Measurements from ENCODE around the gene PTPRM.

PTPRM gene

DNA sequence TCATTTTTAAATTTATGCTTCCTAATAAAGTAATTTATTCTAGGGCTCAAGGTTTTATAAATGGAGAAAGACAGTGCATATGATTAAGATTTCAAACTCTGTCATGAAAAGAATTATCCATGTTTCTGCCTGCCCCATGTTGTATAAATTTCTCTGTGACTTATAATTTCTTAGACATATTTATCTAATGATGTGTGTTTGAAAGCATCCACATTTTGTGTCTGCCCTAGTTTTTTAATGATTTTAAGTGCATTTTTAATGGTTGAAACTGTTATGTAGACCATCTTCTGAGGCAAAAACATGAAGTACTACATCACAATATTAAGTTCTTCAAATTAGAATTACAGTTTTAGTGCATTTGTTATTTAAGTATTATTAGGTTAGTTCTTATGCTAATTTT, 71.2 kb downstream of the PTPRM start:
- no peak overlapping the region for H2BK15ac ChIP-seq (ENCODE audit: low read depth, poor library complexity, severe bottlenecking)
- no peak overlapping the region for H3K4ac ChIP-seq (ENCODE audit: low read depth in 1 of 2, low read length in 2 of 2)
- no peak overlapping the region for H3K18ac ChIP-seq (ENCODE audit: low read depth in 1 of 2, low read length in 2 of 2)
- no peak overlapping the region for H3K23ac ChIP-seq (ENCODE audit: low read length in 2 of 2)
- peaks cover 22% of the 10 kb centered on the region for H3K79me1 ChIP-seq (replicated peaks; ENCODE audit: low read length, poor library complexity, severe bottlenecking)
- peaks cover under 1% of the 10 kb centered on the region for H3K4me1 ChIP-seq (ENCODE audit: control insufficient read depth, insufficient read depth, low read depth, low read length)
- no peak overlapping the region for H3K27ac ChIP-seq (ENCODE audit: low read length, poor library complexity, severe bottlenecking)
- H4K91ac ChIP-seq (ENCODE audit: low read length): no peak overlapping the region
- H3K9me3 ChIP-seq (ENCODE audit: control insufficient read depth, low read length): no peaks in the 10 kb centered on the region
- DNase-seq: no peak
- no peak overlapping the region for H4K8ac ChIP-seq (ENCODE audit: low read length)
- H3K14ac ChIP-seq (ENCODE audit: low read length in 2 of 2): no peak overlapping the region
- no peak overlapping the region for H2BK120ac ChIP-seq (ENCODE audit: low read depth, low read length)
- no peak overlapping the region for H3K9ac ChIP-seq (ENCODE audit: low read length)
- no peak overlapping the region for H2AK5ac ChIP-seq (ENCODE audit: low read length, severe bottlenecking)
- no peak overlapping the region for H2BK5ac ChIP-seq (ENCODE audit: low read depth, low read length, poor library complexity, severe bottlenecking)
- no peak overlapping the region for H3K4me2 ChIP-seq (ENCODE audit: low read length, poor library complexity, severe bottlenecking)
- no peaks in the 10 kb centered on the region for H3K36me3 ChIP-seq (ENCODE audit: control insufficient read depth in 1 of 2, insufficient read depth in 2 of 2, low read depth in 1 of 2, low read length in 2 of 2)
- no peak overlapping the region for H2AFZ ChIP-seq (ENCODE audit: low read depth, low read length)
- no peak overlapping the region for H3K4me3 ChIP-seq (ENCODE audit: insufficient read depth in 1 of 2, low read depth in 1 of 2, low read length in 2 of 2)
- H3K27me3 ChIP-seq (ENCODE audit: control insufficient read depth in 1 of 2, insufficient read depth in 1 of 2, low read length in 2 of 2): no peaks in the 10 kb centered on the region
- no peak overlapping the region for H2BK12ac ChIP-seq (ENCODE audit: low read length in 2 of 2)

- Histone ChIP-seq H3K27ac (ENCODE audit: low read length, poor library complexity, severe bottlenecking) (no peak overlapping the region), H3K79me1 (replicated peaks; ENCODE audit: low read length, poor library complexity, severe bottlenecking) (peaks cover 12% of the 10 kb centered on the region)
Measured at GRCh38 chr18:7641813-7642212, 74.7 kb downstream of the PTPRM start.

GRCh38 chr18:7642331-7642890, 75.3 kb downstream of the PTPRM start:
- H2BK5ac ChIP-seq (ENCODE audit: low read depth, low read length, poor library complexity, severe bottlenecking): no peak overlapping the region
- no peak overlapping the region for H3K9ac ChIP-seq (ENCODE audit: low read length)
- no peaks in the 10 kb centered on the region for H3K36me3 ChIP-seq (ENCODE audit: control insufficient read depth in 1 of 2, insufficient read depth in 2 of 2, low read depth in 1 of 2, low read length in 2 of 2)
- H3K23ac ChIP-seq (ENCODE audit: low read length in 2 of 2): no peak overlapping the region
- no peak overlapping the region for H3K4me3 ChIP-seq (ENCODE audit: insufficient read depth in 1 of 2, low read depth in 1 of 2, low read length in 2 of 2)
- H4K8ac ChIP-seq (ENCODE audit: low read length): no peak overlapping the region
- H3K18ac ChIP-seq (ENCODE audit: low read depth in 1 of 2, low read length in 2 of 2): no peak overlapping the region
- H2BK120ac ChIP-seq (ENCODE audit: low read depth, low read length): no peak overlapping the region
- H3K4ac ChIP-seq (ENCODE audit: low read depth in 1 of 2, low read length in 2 of 2): no peak overlapping the region
- H3K27me3 ChIP-seq (ENCODE audit: control insufficient read depth in 1 of 2, insufficient read depth in 1 of 2, low read length in 2 of 2): no peaks in the 10 kb centered on the region
- H3K9me3 ChIP-seq (ENCODE audit: control insufficient read depth, low read length): no peaks in the 10 kb centered on the region
- no peak overlapping the region for H3K14ac ChIP-seq (ENCODE audit: low read length in 2 of 2)
- no peak overlapping the region for H2BK15ac ChIP-seq (ENCODE audit: low read depth, poor library complexity, severe bottlenecking)
- peaks cover 2% of the 10 kb centered on the region for H3K4me1 ChIP-seq (ENCODE audit: control insufficient read depth, insufficient read depth, low read depth, low read length)
- no peak overlapping the region for H4K91ac ChIP-seq (ENCODE audit: low read length)
- H2AK5ac ChIP-seq (ENCODE audit: low read length, severe bottlenecking): no peak overlapping the region
- no peak overlapping the region for H2AFZ ChIP-seq (ENCODE audit: low read depth, low read length)
- no peak overlapping the region for H3K4me2 ChIP-seq (ENCODE audit: low read length, poor library complexity, severe bottlenecking)
- no peak for DNase-seq
- H3K79me1 ChIP-seq (replicated peaks; ENCODE audit: low read length, poor library complexity, severe bottlenecking): peaks cover 12% of the 10 kb centered on the region
- 89% methylated on average over 4 of the region's 7 CpGs for WGBS
- H3K27ac ChIP-seq (ENCODE audit: low read length, poor library complexity, severe bottlenecking): no peak overlapping the region
- no peak overlapping the region for H2BK12ac ChIP-seq (ENCODE audit: low read length in 2 of 2)

More at GRCh38 chr18:7641813-7642212, 74.7 kb downstream of the PTPRM start:
- Histone ChIP-seq H3K23ac (ENCODE audit: low read length in 2 of 2) (no peak overlapping the region), H2BK120ac (ENCODE audit: low read depth, low read length) (no peak overlapping the region), H3K36me3 (ENCODE audit: control insufficient read depth in 1 of 2, insufficient read depth in 2 of 2, low read depth in 1 of 2, low read length in 2 of 2) (no peaks in the 10 kb centered on the region), H3K27me3 (ENCODE audit: control insufficient read depth in 1 of 2, insufficient read depth in 1 of 2, low read length in 2 of 2) (no peaks in the 10 kb centered on the region), H2BK12ac (ENCODE audit: low read length in 2 of 2) (no peak overlapping the region), H3K9ac (ENCODE audit: low read length) (no peak overlapping the region), H2BK5ac (ENCODE audit: low read depth, low read length, poor library complexity, severe bottlenecking) (no peak overlapping the region), H3K4me2 (ENCODE audit: low read length, poor library complexity, severe bottlenecking) (no peak overlapping the region), H3K4me1 (ENCODE audit: control insufficient read depth, insufficient read depth, low read depth, low read length) (peaks cover 2% of the 10 kb centered on the region), H2AFZ (ENCODE audit: low read depth, low read length) (no peak overlapping the region), H4K91ac (ENCODE audit: low read length) (no peak overlapping the region), H3K4ac (ENCODE audit: low read depth in 1 of 2, low read length in 2 of 2) (no peak overlapping the region), H2AK5ac (ENCODE audit: low read length, severe bottlenecking) (peak overlapping the region; percentile 38), H3K14ac (ENCODE audit: low read length in 2 of 2) (no peak overlapping the region), H2BK15ac (ENCODE audit: low read depth, poor library complexity, severe bottlenecking) (no peak overlapping the region), H3K4me3 (ENCODE audit: insufficient read depth in 1 of 2, low read depth in 1 of 2, low read length in 2 of 2) (no peak overlapping the region), H4K8ac (ENCODE audit: low read length) (no peak overlapping the region), H3K9me3 (ENCODE audit: control insufficient read depth, low read length) (no peaks in the 10 kb centered on the region), H3K18ac (ENCODE audit: low read depth in 1 of 2, low read length in 2 of 2) (no peak overlapping the region)
- WGBS: 90% methylated on average over 4 of the region's 4 CpGs
- no peak for DNase-seq

GRCh38 chr18:7645756-7646155, 78.6 kb downstream of the PTPRM start:
- no peaks in the 10 kb centered on the region for H3K27me3 ChIP-seq (ENCODE audit: control insufficient read depth in 1 of 2, insufficient read depth in 1 of 2, low read length in 2 of 2)
- WGBS: 87% methylated on average over 1 of the region's 1 CpG
- no peak overlapping the region for H2AK5ac ChIP-seq (ENCODE audit: low read length, severe bottlenecking)
- H3K4ac ChIP-seq (ENCODE audit: low read depth in 1 of 2, low read length in 2 of 2): no peak overlapping the region
- H3K27ac ChIP-seq (ENCODE audit: low read length, poor library complexity, severe bottlenecking): no peak overlapping the region
- H2BK120ac ChIP-seq (ENCODE audit: low read depth, low read length): no peak overlapping the region
- H4K91ac ChIP-seq (ENCODE audit: low read length): no peak overlapping the region
- no peak overlapping the region for H3K9ac ChIP-seq (ENCODE audit: low read length)
- H3K4me3 ChIP-seq (ENCODE audit: insufficient read depth in 1 of 2, low read depth in 1 of 2, low read length in 2 of 2): no peak overlapping the region
- H2BK15ac ChIP-seq (ENCODE audit: low read depth, poor library complexity, severe bottlenecking): no peak overlapping the region
- H3K18ac ChIP-seq (ENCODE audit: low read depth in 1 of 2, low read length in 2 of 2): no peak overlapping the region
- H3K23ac ChIP-seq (ENCODE audit: low read length in 2 of 2): no peak overlapping the region
- peaks cover 24% of the 10 kb centered on the region for H3K79me1 ChIP-seq (replicated peaks; ENCODE audit: low read length, poor library complexity, severe bottlenecking)
- no peak for DNase-seq
- H3K9me3 ChIP-seq (ENCODE audit: control insufficient read depth, low read length): no peaks in the 10 kb centered on the region
- H3K4me2 ChIP-seq (ENCODE audit: low read length, poor library complexity, severe bottlenecking): no peak overlapping the region
- no peak overlapping the region for H2BK12ac ChIP-seq (ENCODE audit: low read length in 2 of 2)
- H3K36me3 ChIP-seq (ENCODE audit: control insufficient read depth in 1 of 2, insufficient read depth in 2 of 2, low read depth in 1 of 2, low read length in 2 of 2): no peaks in the 10 kb centered on the region
- no peak overlapping the region for H2BK5ac ChIP-seq (ENCODE audit: low read depth, low read length, poor library complexity, severe bottlenecking)
- H3K4me1 ChIP-seq (ENCODE audit: control insufficient read depth, insufficient read depth, low read depth, low read length): peaks cover 2% of the 10 kb centered on the region
- no peak overlapping the region for H2AFZ ChIP-seq (ENCODE audit: low read depth, low read length)
- H4K8ac ChIP-seq (ENCODE audit: low read length): no peak overlapping the region
- H3K14ac ChIP-seq (ENCODE audit: low read length in 2 of 2): no peak overlapping the region

Data from mesenchymal stem cell (in vitro differentiated cells and primary cell).